Measurements from ENCODE around the gene CLPTM1L.

The CLPTM1L gene

DNA sequence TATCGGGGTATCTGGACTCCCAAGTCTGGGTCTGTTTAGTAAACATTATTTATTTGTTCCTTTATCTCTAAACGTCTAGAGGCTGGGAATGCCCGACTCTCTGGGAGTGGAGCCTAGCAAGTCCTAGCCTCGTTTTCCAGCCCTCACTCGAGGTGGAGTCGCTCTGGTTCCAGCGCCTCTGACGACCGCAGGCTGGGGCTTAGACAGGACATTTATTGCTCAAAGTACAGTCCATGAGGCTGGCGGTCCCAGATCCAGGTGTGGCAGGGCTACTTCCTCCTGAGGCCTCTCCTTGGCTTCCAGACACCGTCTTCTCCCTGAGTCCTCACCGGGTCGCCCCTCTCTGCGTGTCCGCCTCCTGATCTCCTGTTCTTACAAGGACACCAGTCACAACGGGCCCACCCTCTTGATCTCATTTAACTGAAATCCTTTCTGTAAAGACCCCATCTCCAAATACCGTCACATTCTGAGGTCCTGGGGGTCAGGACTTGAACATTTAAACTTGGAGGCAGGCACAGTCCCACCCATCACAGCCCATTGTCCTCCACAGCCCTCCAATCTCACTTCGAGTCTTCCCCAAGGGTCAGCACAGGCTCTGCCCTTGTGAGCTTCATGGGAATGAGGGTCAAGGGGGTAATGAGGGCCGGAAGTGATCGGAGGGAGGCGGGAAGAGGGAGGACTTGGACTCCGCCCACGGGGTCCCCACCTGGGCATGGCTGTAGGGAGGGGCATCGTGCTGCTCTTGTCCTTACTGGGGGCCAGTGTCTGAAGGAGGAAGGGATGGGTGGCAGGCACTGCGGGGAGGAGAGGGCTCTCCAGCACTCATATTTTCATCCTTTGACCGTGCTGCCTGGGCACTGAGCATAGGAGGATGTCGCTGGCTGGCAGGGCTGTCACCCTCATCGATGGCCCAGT, 12.2 kb upstream of the CLPTM1L start:
- intact Hi-C loops (cut with DNase I; ENCODE audit: low total_unique reads), result no loop called here
- Histone ChIP-seq H3K27me3 (peaks cover 0 to 48% of the 10 kb centered on the region in 2 donors), H3K9me3 (no peaks in the 10 kb centered on the region), H3K4me1 (no peaks in the 10 kb centered on the region), H3K27ac (no peak overlapping the region), H3K36me3 (no peaks in the 10 kb centered on the region), H3K4me3 (no peak overlapping the region)
- TF ChIP-seq, protein P1, sequence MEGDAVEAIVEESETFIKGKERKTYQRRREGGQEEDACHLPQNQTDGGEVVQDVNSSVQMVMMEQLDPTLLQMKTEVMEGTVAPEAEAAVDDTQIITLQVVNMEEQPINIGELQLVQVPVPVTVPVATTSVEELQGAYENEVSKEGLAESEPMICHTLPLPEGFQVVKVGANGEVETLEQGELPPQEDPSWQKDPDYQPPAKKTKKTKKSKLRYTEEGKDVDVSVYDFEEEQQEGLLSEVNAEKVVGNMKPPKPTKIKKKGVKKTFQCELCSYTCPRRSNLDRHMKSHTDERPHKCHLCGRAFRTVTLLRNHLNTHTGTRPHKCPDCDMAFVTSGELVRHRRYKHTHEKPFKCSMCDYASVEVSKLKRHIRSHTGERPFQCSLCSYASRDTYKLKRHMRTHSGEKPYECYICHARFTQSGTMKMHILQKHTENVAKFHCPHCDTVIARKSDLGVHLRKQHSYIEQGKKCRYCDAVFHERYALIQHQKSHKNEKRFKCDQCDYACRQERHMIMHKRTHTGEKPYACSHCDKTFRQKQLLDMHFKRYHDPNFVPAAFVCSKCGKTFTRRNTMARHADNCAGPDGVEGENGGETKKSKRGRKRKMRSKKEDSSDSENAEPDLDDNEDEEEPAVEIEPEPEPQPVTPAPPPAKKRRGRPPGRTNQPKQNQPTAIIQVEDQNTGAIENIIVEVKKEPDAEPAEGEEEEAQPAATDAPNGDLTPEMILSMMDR (IDR thresholded peaks at IDR 0.05), result no peak
- DNase-seq, result no peak

GRCh38 chr5:1354576-1354975, 9.7 kb upstream of the CLPTM1L start:
- DNase-seq, result no peak
- intact Hi-C loops (cut with DNase I; ENCODE audit: low total_unique reads), result no loop called here
- TF ChIP-seq, protein P1 (IDR thresholded peaks at IDR 0.05), result no peak
- Histone ChIP-seq H3K4me3 (no peak overlapping the region), H3K36me3 (no peaks in the 10 kb centered on the region), H3K27me3 (peaks cover 0 to 29% of the 10 kb centered on the region in 2 donors), H3K9me3 (no peaks in the 10 kb centered on the region), H3K27ac (no peak overlapping the region), H3K4me1 (no peaks in the 10 kb centered on the region)

DNA sequence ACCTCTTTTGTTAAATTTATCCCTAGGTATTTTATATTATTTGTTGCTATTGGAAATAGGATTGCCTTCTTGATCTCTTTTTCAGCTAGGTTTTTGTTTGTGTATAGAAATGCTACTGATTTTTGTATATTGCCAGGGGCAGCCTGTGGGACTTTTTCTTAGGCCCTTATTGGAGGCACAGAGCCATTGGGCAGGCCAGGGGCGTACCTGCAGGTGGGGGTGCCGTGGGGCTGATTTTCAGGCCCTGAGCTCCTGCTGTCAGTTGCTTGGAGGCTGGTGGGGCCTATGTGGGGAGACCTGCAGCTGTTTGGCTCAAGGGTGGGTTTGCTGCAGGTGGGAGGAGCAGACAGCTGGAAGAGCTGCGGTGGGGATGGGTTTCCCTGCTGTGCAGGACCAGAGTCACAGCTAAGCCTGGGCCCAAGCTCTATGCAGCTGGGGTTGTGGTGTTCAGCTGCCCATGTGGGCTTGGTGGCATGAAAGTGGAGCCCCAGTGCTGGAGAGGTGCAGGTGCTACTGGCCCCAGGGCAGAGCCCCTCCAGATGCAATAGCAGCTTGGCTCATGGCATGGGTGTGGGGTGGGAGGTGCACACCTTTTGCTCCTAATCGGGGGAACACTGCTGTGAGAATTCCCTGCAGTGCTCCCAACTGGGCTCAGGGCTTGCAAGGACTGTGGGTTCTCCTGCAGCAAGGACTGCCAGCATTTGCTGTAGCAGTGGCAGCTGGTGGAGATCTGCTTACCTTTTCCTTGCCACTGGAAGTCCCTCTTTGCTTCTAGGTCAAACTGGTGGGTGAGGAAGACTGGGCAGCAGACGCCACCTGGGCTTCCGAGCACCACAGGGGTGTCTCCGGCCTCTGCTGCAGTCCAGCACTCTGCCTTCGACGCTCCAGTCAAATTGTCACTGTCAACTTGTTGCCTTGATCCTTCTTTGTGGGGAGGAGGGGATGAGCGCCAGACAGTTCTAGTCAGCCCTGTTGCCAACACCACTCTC, 7.6 kb upstream of the CLPTM1L start:
- Histone ChIP-seq H3K4me3 (no peak overlapping the region), H3K27ac (no peak overlapping the region), H3K4me1 (no peaks in the 10 kb centered on the region), H3K36me3 (no peaks in the 10 kb centered on the region), H3K27me3 (peaks cover 0 to 8% of the 10 kb centered on the region in 2 donors), H3K9me3 (no peaks in the 10 kb centered on the region)
- TF ChIP-seq, protein P1 (IDR thresholded peaks at IDR 0.05), result no peak
- intact Hi-C loops (cut with DNase I; ENCODE audit: low total_unique reads), result no loop called here
- no peak for DNase-seq

DNA sequence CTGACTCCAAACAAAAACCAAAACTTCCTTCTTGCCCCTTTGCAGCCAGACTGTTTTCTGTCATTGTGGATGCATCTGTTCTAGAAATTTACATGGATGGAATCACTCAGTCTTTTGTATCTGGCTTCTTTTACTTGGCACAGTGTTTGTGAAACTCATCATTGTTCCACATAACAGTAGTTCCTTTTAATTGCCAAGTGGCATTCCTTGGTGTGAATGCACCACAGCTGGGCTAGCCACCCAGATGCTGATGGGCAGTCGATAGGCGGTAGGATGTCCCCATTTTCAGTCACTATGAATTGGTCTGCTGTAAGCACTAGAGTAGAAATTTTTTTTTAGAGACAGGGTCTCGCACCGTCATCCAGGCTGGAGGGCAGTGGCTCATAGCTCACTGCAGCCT, 6.3 kb upstream of the CLPTM1L start:
- Histone ChIP-seq H3K36me3 (no peaks in the 10 kb centered on the region), H3K4me3 (no peak overlapping the region), H3K27ac (no peak overlapping the region), H3K27me3 (no peaks in the 10 kb centered on the region), H3K9me3 (no peaks in the 10 kb centered on the region), H3K4me1 (peaks cover 0 to 1% (median 0%) of the 10 kb centered on the region in 4 donors)
- DNase-seq, result no peak
- TF ChIP-seq, protein P1 (IDR thresholded peaks at IDR 0.05), result no peak
- intact Hi-C loops (cut with DNase I; ENCODE audit: low total_unique reads), result no loop called here

DNA sequence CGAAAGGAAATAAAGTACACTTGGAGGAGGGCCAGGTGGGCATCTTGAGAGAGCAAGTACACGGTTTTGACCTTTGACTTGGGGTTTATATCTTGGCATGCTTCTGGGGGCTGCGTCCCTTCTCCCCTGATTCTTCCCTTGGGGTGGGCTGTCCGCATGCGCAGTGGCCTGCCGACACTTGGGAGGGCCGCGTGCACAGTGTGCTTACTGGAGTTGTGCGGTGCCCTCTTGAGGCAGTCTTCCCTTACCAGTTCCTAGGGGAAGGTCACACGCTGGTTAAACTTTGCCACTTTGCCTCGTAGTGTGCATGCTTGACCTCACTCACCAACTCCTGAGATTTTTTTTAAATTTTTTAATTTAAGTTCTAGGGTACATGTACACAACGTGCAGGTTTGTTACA, 4.3 kb upstream of the CLPTM1L start:
- H3K9me3 ChIP-seq, result no peaks in the 10 kb centered on the region
- H3K36me3 ChIP-seq, result no peaks in the 10 kb centered on the region
- H3K4me1 ChIP-seq, result peaks cover 0 to 13% (median 10%) of the 10 kb centered on the region in 4 donors
- no peaks in the 10 kb centered on the region for H3K27me3 ChIP-seq
- no peak for DNase-seq
- H3K27ac ChIP-seq, result no peak overlapping the region
- intact Hi-C loops (cut with DNase I; ENCODE audit: low total_unique reads), result loop anchor here (10.0 kb wide), 2 partner anchors 166 to 446 kb away; partner anchors contain the start of gene MRPL36
- H3K4me3 ChIP-seq, result no peak overlapping the region
- TF ChIP-seq, protein P1 (IDR thresholded peaks at IDR 0.05), result no peak
